ENCODE data around the gene KLK10.

The KLK10 gene

GRCh38 chr19:51025809-51026553, 6.5 kb upstream of the KLK10 start:
- no peak for DNase-seq (ENCODE audit: low read depth, low spot score)

GRCh38 chr19:51025401-51025800, 5.9 kb upstream of the KLK10 start:
- no peak for DNase-seq (ENCODE audit: low read depth, low spot score)

GRCh38 chr19:51024924-51025323, 5.4 kb upstream of the KLK10 start:
- DNase-seq (ENCODE audit: low read depth, low spot score) = no peak

GRCh38 chr19:51023946-51024345, 4.4 kb upstream of the KLK10 start:
- DNase-seq (ENCODE audit: low read depth, low spot score) = no peak

- no peak for DNase-seq (ENCODE audit: low read depth, low spot score)
These were observed 3.0 kb upstream of the KLK10 start for GRCh38 chr19:51022526-51022925.

- no peak for DNase-seq (ENCODE audit: low read depth, low spot score)
These were observed 1.6 kb upstream of the KLK10 start for GRCh38 chr19:51020988-51021651.

- DNase-seq (ENCODE audit: low read depth, low spot score) = no peak
These were observed 565 bp downstream of the KLK10 start for GRCh38 chr19:51018745-51019543.

- DNase-seq (ENCODE audit: low read depth, low spot score) = no peak
These were observed 2.5 kb downstream of the KLK10 start for GRCh38 chr19:51016798-51017683.

GRCh38 chr19:51015691-51016267, 3.7 kb downstream of the KLK10 start:
- no peak for DNase-seq (ENCODE audit: low read depth, low spot score)

GRCh38 chr19:51014242-51014641, 5.3 kb downstream of the KLK10 start:
- DNase-seq (ENCODE audit: low read depth, low spot score) = no peak

GRCh38 chr19:51012661-51013190, 6.8 kb downstream of the KLK10 start:
- no peak for DNase-seq (ENCODE audit: low read depth, low spot score)

GRCh38 chr19:51010066-51010795, 9.3 kb downstream of the KLK10 start:
- DNase-seq (ENCODE audit: low read depth, low spot score) = no peak

- no peak for DNase-seq (ENCODE audit: low read depth, low spot score)
These were observed 10.2 kb downstream of the KLK10 start for GRCh38 chr19:51009061-51009891.

GRCh38 chr19:51007488-51007887, 12.0 kb downstream of the KLK10 start:
- no peak for DNase-seq (ENCODE audit: low read depth, low spot score)

GRCh38 chr19:51006406-51006805, 13.1 kb downstream of the KLK10 start:
- no peak for DNase-seq (ENCODE audit: low read depth, low spot score)

GRCh38 chr19:51005248-51005647, 14.3 kb downstream of the KLK10 start:
- DNase-seq (ENCODE audit: low read depth, low spot score) = no peak

GRCh38 chr19:51003316-51003715, 16.2 kb downstream of the KLK10 start:
- no peak for DNase-seq (ENCODE audit: low read depth, low spot score)

- no peak for DNase-seq (ENCODE audit: low read depth, low spot score)
These were observed 16.8 kb downstream of the KLK10 start for GRCh38 chr19:51002542-51003311.

Data from smooth muscle cell of the brain vasculature (primary cell).